ENCODE data around the gene RECQL. TPM values are rescaled to one million over a fixed set of nuclear protein-coding genes. Genes with fewer than 3 reads are reported as not detected.

RECQL gene
- total RNA-seq, 4 donors from 2014 or later: 18.4 to 25.8 (median 21.7) TPM

DNA sequence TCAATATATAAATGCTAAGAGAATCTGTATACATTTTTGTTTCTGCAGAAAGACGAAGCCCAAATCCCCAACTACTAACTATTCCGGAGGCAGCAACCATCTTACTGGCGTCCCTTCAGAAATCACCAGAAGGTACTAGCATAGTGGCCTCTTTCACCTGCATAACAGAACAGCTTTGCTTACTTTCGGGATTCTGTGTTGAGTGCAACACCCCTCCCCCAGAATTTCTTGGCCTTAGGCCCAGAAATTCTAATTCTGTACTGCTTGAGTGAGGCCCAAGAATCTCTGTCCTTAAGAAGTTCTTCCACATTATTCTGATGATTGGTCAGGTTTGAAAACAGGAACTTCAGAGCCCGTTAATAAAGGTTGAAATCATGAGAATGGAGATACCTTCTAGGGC is 27.5 kb upstream of the RECQL start:
- WGBS: 72% methylated on average over 5 of the region's 5 CpGs
- Histone ChIP-seq H3K36me3 (no peaks in the 10 kb centered on the region), H3K27ac (no peak overlapping the region), H3K27me3 (peaks cover 40% of the 10 kb centered on the region), H3K4me3 (no peak overlapping the region), H3K4me1 (peaks cover 13% of the 10 kb centered on the region), H3K9me3 (no peaks in the 10 kb centered on the region)
- TF ChIP-seq EP300 (IDR thresholded peaks at IDR 0.05) (no peak), POLR2AphosphoS5 (IDR thresholded peaks at IDR 0.05) (no peak), POLR2A (IDR thresholded peaks at IDR 0.05) (no peak), CTCF (IDR thresholded peaks at IDR 0.05) (no peak)
- DNase-seq (ENCODE audit: low spot score in 2 of 2): no peak

DNA sequence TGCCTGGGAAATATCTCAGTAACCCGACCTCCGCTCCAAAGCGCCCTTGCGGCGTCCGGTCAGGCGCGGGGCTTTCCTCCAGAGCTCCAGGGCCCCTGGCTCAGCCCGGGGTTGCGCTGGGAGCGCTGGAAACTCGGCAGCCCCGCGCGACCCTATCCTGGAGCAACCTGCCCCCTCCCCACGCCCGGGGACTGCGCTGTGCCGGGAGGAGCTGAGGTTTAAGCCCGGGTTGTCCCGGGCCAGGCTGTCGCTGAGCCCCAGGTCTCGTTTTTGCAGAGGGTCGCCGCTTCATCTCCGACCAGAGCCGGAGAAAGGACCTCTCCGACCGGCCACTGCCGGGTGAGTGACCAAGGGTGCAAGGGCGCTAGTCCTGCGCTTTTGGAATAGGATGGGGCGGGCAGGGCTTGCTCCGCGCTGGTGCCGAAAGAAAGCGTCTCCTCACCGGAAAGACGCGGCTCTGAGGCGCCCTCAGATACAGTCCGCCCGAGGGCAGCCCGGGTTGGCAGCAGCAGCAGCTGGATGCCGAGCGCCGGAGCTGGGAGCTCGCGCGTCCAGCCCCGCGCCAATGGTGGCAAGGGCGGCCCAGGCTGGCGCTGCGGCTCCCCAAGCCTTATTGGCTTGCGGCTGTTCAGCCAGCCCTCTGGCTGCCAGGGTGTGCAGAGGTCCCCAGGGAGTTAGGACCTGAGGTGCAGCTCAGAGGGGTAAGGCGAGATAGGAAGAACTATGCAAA is 26.2 kb upstream of the RECQL start:
- WGBS: 2% methylated on average over 19 of the region's 57 CpGs
- Histone ChIP-seq H3K27me3 (peaks cover 40% of the 10 kb centered on the region), H3K27ac (no peak overlapping the region), H3K36me3 (no peaks in the 10 kb centered on the region), H3K4me3 (peak overlapping the region; percentile 55), H3K4me1 (peaks cover 13% of the 10 kb centered on the region), H3K9me3 (no peaks in the 10 kb centered on the region)
- no peak for DNase-seq (ENCODE audit: low spot score in 2 of 2)
- TF ChIP-seq CTCF (IDR thresholded peaks at IDR 0.05): no peak
- no peak for TF ChIP-seq POLR2A (IDR thresholded peaks at IDR 0.05)

GRCh38 chr12:21526721-21527345 is 25.4 kb upstream of the RECQL start:
- Histone ChIP-seq H3K36me3 (no peaks in the 10 kb centered on the region), H3K4me3 (peak overlapping the region; percentile 55), H3K27ac (no peak overlapping the region), H3K4me1 (peaks cover 13% of the 10 kb centered on the region), H3K9me3 (no peaks in the 10 kb centered on the region), H3K27me3 (peaks cover 40% of the 10 kb centered on the region)
- no peak for DNase-seq (ENCODE audit: low spot score in 2 of 2)
- 35% methylated on average over 12 of the region's 12 CpGs for WGBS
- TF ChIP-seq CTCF (IDR thresholded peaks at IDR 0.05): no peak
- TF ChIP-seq POLR2AphosphoS5 (IDR thresholded peaks at IDR 0.05): no peak
- no peak for TF ChIP-seq POLR2A (IDR thresholded peaks at IDR 0.05)
- no peak for TF ChIP-seq EP300 (IDR thresholded peaks at IDR 0.05)

DNA sequence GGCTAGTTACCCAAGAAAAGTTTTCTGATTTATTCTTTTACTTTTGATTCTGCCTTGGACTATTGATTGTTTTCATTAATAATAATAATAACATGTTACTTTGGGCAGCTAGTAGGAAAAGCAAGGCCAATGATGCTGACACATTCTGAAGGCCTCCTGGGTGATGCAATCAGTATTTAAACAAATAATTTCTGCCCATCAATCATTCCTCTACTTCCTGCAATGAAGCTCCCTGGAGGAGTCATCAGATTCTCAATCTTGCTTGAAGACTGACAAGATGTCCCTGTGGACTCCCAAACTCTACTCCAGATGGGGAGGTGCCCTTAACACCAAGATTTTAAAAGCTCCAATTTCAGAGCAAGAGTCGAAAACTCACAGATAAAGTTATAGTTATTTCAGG is 24.6 kb upstream of the RECQL start, which contains the start of gene SPX:
Gene SPX, plus strand, starts transcription at position 244 of the 400 bp plus-strand sequence. CDS start 177 bp downstream, outside the sequence.
- DNase-seq (ENCODE audit: low spot score in 2 of 2): no peak
- no peaks in the 10 kb centered on the region for H3K36me3 ChIP-seq
- peak within 1 kb of the TSS; percentile 55 for H3K4me3 ChIP-seq
- WGBS: 92% methylated on average over 1 of the region's 1 CpG
- no peak for TF ChIP-seq POLR2AphosphoS5 (IDR thresholded peaks at IDR 0.05)
- no peak for TF ChIP-seq POLR2A (IDR thresholded peaks at IDR 0.05)
- TF ChIP-seq EP300 (IDR thresholded peaks at IDR 0.05): no peak
- no peak for TF ChIP-seq CTCF (IDR thresholded peaks at IDR 0.05)
- H3K27ac ChIP-seq: no peak within 1 kb of the TSS
- peaks cover 40% of the 10 kb centered on the region for H3K27me3 ChIP-seq
- no peaks in the 10 kb centered on the region for H3K9me3 ChIP-seq
- H3K4me1 ChIP-seq: peaks cover 13% of the 10 kb centered on the region

DNA sequence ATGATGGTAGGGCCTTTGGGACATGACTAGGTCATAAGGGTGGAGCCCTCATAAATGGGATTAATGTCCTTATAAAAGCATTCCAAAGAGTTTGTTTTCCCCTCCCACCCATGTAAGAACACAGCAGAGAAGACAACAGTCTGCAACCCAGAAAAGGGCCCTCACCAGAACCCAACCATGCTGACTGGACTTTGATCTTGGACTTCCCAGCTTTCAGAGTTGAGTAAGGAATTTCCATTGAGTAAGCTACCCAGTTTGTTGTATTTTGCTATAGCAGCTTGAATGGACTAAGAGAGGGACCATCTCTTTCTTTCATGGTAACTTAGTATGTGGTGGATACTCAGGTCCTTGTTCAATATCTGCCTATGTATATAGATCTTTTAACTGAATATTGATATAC is 21.7 kb upstream of the RECQL start:
- Histone ChIP-seq H3K27ac (no peak overlapping the region), H3K4me1 (peaks cover 13% of the 10 kb centered on the region), H3K4me3 (no peak overlapping the region), H3K36me3 (no peaks in the 10 kb centered on the region), H3K9me3 (no peaks in the 10 kb centered on the region), H3K27me3 (peaks cover 20% of the 10 kb centered on the region)
- no peak for DNase-seq (ENCODE audit: low spot score in 2 of 2)
- no peak for TF ChIP-seq POLR2A (IDR thresholded peaks at IDR 0.05)
- no peak for TF ChIP-seq POLR2AphosphoS5 (IDR thresholded peaks at IDR 0.05)
- TF ChIP-seq EP300 (IDR thresholded peaks at IDR 0.05): no peak
- no peak for TF ChIP-seq CTCF (IDR thresholded peaks at IDR 0.05)

Data from suprapubic skin (tissue), 4 donors.